Lower leg skin (tissue), 4 donors: Measurements from ENCODE around the gene CMSS1. TPM values are rescaled to one million over a fixed set of nuclear protein-coding genes. Genes with fewer than 3 reads are reported as not detected.
A peak's percentile ranks its signal among the peaks of the same experiment; 100 is the strongest.

Experiments
- DNase-seq, 2 donors: peaks; one replicate each; pipeline ENCODE4 v3.0.0-alpha.2; 2019; ENCODE audit warnings: low spot score in 2 of 2
- H3K4me3 ChIP-seq: fragments of 200-600 bp; sonication (generic); 2 replicates; pipeline ENCODE4 v1.5.1; 2017; ENCODE audit warnings: mild to moderate bottlenecking, low read depth; ENCODE audit not compliant: poor library complexity, severe bottlenecking
- POLR2A ChIP-seq, 2 donors: fragments of 450-650 bp; IDR thresholded peaks; one replicate each; pipeline ENCODE4 v1.6.1; 2016 to 2017; ENCODE audit warnings: antibody characterized with exemption in 2 of 2, mild to moderate bottlenecking in 1 of 2, moderate library complexity in 1 of 2
- WGBS, 2 donors: methylation state at CpG; one replicate each; pipeline ENCODE4 v1.1.5; 2018; 5-methylcytosine and 5-hydroxymethylcytosine counted together
- intact Hi-C: fragments of 100-400 bp; cut with DNase I; formaldehyde crosslinking; loops from one replicate; pipeline ENCODE4 v1.15.0; 2023; ENCODE audit warnings: low total_unique reads
- total RNA-seq, 4 donors: library from RNA; depleted of rRNA; stranded (reverse); fragments of >200 nt; gene quantifications; one replicate each; pipeline ENCODE4 v1.1.0, GENCODE V29; 2016
- TF ChIP-seq, protein P1 (sequence below), 3 donors: fragments of 450-650 bp; IDR thresholded peaks; one replicate each; pipeline ENCODE4 v1.5.1; 2016; ENCODE audit warnings: antibody characterized with exemption in 3 of 3, mild to moderate bottlenecking in 3 of 3, moderate library complexity in 2 of 3

Gene CMSS1
- total RNA-seq, 4 donors from 2014 or later = 3.7 to 13.2 (median 7.5) TPM

GRCh38 chr3:100067589-100067988 is 249.9 kb downstream of the CMSS1 start:
- no peak overlapping the region for H3K4me3 ChIP-seq
- intact Hi-C loops = loop anchor here (10.0 kb wide), 2 partner anchors 187 to 233 kb away; no protein-coding TSS in a partner anchor
- DNase-seq = no peak
- TF ChIP-seq POLR2A (IDR thresholded peaks at IDR 0.05) = no peak
- TF ChIP-seq, protein P1, sequence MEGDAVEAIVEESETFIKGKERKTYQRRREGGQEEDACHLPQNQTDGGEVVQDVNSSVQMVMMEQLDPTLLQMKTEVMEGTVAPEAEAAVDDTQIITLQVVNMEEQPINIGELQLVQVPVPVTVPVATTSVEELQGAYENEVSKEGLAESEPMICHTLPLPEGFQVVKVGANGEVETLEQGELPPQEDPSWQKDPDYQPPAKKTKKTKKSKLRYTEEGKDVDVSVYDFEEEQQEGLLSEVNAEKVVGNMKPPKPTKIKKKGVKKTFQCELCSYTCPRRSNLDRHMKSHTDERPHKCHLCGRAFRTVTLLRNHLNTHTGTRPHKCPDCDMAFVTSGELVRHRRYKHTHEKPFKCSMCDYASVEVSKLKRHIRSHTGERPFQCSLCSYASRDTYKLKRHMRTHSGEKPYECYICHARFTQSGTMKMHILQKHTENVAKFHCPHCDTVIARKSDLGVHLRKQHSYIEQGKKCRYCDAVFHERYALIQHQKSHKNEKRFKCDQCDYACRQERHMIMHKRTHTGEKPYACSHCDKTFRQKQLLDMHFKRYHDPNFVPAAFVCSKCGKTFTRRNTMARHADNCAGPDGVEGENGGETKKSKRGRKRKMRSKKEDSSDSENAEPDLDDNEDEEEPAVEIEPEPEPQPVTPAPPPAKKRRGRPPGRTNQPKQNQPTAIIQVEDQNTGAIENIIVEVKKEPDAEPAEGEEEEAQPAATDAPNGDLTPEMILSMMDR (IDR thresholded peaks at IDR 0.05) = no peak

GRCh38 chr3:100068826-100069225 is 251.2 kb downstream of the CMSS1 start:
- peak; percentile 77 to 91 for DNase-seq
- intact Hi-C loops = loop anchor here (10.0 kb wide), 2 partner anchors 186 to 234 kb away; no protein-coding TSS in a partner anchor
- no peak for TF ChIP-seq POLR2A (IDR thresholded peaks at IDR 0.05)
- TF ChIP-seq, protein P1 (IDR thresholded peaks at IDR 0.05) = no peak
- H3K4me3 ChIP-seq = no peak overlapping the region
- WGBS, 2 donors = 16 to 22% methylated on average over 5 of the region's 5 CpGs

DNA sequence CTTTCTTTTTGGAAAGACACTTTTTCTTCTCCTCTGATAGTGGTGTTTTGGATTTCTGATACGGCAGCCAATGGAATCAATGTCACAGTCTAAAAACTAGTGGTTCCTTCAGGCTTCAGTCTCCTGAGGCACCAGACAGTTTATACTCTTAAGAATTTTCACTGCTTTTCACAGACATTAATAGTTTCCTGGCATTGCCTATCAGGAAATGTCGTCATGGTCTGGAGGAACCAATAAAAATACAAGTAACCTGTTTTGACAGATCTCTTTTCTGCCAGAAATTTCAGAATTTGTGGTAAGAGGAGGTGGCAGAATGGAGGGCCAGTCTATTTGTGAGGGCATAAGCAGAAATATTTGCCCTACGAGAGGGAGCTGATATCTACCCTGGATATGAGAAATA is 251.8 kb downstream of the CMSS1 start:
- DNase-seq = no peak
- H3K4me3 ChIP-seq = no peak overlapping the region
- WGBS, 2 donors = 70 to 77% methylated on average over 3 of the region's 3 CpGs
- intact Hi-C loops = loop anchor here (10.0 kb wide), 2 partner anchors 185 to 235 kb away; no protein-coding TSS in a partner anchor
- TF ChIP-seq POLR2A (IDR thresholded peaks at IDR 0.05) = no peak
- TF ChIP-seq, protein P1 (IDR thresholded peaks at IDR 0.05) = no peak

DNA sequence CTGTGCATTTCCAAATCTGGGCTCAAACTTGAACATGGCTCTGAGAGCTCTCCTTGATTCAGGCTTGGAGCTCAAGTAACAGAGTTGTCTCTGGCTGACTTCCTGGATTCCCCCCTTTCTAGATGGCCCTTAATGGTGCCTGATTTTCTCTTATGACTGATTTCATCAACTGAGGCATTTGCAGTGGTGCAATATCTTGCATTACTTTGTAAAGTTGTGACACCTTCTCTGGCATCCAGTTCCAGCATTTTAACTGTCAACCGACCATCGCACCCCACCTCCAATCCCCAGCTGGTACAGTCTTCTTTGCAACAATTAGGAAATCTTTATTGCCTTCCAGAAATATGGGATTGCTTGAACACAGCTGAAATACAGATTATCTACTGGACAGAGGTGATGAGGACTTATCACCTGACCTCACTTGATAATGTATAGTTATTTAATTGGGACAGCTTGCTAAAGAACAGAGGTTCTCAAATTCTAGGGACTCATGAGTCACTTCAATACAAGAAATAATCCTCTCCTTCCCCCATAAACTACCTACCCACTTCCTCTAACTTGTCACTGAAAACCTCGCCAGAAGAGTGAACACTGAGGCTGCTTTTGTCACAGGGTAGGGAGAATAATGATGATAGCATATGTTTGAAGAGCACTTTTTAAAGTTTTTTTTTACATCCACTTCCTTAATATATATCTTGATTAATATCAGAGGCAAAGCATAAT is 254.8 kb downstream of the CMSS1 start:
- 86 to 89% methylated on average over 3 of the region's 3 CpGs for WGBS, 2 donors
- intact Hi-C loops = no loop called here
- DNase-seq = no peak
- H3K4me3 ChIP-seq = no peak overlapping the region
- TF ChIP-seq POLR2A (IDR thresholded peaks at IDR 0.05) = no peak
- TF ChIP-seq, protein P1 (IDR thresholded peaks at IDR 0.05) = no peak

DNA sequence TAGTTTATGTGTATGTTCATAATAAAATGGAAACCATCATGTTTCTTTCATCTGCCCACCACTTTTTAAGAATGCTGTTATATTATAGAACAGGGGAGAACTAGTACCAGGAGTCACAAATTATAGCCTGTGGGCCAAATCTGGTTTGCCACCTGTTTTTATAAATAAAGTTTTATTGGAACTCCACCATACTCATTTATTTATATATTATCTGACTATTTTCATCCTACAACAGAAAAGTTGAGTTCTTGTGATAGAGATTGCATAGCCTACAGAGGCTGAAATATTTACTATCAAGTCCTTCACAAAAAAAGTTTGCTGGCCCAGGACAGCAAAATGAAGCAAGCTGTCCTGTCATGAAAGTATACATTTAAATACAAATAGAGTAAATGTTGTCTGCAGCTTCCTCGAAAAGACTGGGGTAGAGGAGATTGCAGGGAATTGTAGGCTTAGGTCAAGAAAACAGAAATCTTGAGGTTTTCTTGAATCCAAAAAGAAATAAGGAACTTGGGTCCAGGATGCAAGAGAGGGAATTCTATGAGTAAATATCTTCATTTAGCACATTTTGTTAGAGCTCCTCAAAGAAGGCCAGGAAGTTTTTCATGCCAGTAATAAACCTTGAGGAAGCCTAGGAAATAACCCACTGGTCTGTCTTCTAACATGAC is 255.5 kb downstream of the CMSS1 start:
- WGBS, 2 donors = 84 to 88% methylated on average over 1 of the region's 1 CpG
- intact Hi-C loops = no loop called here
- no peak overlapping the region for H3K4me3 ChIP-seq

More for the DNA sequence above, 255.5 kb downstream of the CMSS1 start:
- no peak for TF ChIP-seq POLR2A (IDR thresholded peaks at IDR 0.05)
- TF ChIP-seq, protein P1 (IDR thresholded peaks at IDR 0.05) = no peak
- DNase-seq = no peak
